Measurements from ENCODE around the gene UNC50.
"Not testable (repeated sequence)": the region's sequence is repeated elsewhere in the genome, so short reads cannot be mapped to it uniquely, and the experiment has no call there.

Gene UNC50

DNA sequence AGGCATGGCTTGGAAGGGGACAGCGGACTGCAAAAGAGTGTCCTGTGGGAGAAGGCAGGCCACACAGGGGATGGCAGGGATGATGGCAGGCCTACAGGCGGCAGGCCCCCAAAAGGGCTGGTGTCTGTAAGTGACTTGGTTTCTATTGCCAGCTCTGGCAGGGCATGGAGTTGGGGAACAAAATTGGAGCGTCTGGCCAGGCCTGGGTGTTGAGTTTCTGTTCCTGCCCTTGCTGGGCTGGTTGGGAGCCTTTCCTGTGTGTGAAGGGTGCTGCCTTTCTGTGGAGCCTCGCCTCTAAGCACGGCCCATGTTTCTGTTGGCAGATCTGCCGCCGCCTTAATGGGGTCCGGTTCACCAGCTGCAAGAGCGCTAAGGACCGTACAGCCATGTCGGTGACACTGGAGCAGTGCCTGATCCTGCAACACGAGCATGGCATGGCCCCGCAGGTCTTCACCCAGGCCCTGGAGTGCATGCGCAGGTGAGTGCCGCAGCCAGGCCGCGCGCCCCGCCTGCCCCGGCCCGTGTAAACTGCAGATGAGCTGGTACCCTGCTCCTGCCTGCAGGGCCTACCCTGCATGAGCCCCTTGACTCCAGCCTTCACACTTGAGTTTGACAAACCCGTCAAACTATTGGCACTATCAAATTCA lies 31.6 kb upstream of the UNC50 start:
- no peak for DNase-seq (ENCODE audit: low read depth in 2 of 3, low spot score in 2 of 3)

DNA sequence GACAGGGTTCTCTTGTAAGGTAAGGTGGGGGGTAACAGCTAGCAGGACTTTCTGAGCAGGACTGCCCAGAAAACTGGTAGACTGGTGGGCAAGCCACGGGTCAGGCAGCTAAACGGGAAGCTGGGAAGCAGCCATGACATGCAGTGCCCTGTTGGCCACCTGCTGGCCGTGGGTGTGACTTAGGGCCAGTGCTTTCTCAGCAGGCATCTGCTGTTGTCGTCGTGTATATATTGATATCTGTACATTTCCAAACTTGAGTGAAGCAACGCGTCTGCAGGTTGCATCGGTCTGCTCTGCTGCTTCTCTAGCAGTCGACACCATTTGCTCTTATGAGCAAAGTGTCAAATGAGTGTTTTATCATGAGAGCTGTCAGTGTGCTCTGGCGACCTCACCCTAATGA lies 31.1 kb upstream of the UNC50 start:
- DNase-seq (ENCODE audit: low read depth in 2 of 3, low spot score in 2 of 3) = no peak

DNA sequence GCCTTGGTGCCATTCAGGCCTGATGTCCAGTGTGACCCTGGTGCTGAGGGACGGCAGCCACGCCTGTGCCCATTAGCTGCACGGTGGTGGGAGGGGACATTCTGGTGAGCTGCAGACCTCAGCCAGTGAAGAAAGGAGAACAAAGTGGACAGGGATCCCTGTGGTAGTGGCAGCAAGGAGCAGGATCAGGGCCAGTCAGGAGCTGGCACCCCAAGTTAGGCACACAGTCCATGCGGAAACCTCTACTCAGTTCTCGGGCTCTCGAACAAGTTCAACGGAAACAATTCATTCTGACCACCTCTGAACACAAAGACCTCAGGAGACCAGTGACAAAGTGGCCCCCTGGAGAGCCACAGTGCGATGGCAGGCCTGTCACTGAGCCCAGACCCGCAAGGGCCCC lies 30.2 kb upstream of the UNC50 start:
- no peak for DNase-seq (ENCODE audit: low read depth in 2 of 3, low spot score in 2 of 3)

DNA sequence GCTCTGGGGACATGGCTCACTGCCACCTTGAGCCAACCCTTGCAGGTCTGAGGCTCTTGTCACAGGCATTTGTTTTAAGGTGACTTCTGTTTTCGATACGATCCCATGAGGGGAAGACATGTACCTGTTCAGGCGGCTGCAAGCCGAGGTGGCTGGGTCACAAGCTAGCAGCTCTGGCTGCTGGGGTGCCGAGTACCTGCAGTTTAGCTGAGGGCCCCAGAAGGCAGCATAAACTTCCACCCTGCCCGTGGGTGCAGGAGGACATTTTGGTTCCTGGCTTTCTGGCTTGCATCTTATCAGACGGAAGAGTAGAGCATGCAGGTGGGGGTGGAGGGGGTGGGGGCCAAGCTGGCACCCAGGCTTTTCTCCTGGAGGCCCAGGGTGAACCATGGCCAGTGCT lies 28.5 kb upstream of the UNC50 start:
- DNase-seq (ENCODE audit: low read depth in 2 of 3, low spot score in 2 of 3) = no peak

DNA sequence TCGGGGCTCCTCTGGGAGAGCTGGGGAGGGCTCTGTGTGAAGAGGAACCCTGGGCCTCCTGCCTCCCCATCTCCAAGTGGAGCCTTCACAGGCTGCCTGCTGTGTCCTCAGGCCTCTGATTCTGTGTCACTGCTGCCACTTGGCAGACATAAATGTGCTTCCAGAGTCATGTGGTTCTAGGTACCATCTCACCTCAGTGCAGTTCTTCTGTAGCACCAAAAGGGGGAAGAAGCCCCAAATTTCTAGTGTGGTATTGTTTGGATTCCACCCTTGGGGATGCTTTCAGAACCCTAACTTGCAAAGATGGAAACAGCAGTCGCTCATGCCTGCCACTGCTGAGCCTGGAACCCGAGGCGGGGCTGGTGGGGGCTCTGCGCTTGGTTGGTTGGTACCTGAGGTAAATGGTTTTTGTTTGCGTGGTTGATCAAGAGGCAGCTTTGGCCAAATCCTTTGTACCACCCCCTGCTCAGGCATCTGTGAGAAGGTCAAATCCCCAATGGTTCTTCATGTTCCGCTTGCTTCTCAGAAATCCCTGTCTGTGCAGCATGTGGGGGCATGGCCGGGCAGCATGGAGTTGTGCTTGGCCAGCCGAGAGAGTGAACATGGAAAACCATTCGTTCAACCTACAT lies 27.6 kb upstream of the UNC50 start:
- no peak for DNase-seq (ENCODE audit: low read depth in 2 of 3, low spot score in 2 of 3)

DNA sequence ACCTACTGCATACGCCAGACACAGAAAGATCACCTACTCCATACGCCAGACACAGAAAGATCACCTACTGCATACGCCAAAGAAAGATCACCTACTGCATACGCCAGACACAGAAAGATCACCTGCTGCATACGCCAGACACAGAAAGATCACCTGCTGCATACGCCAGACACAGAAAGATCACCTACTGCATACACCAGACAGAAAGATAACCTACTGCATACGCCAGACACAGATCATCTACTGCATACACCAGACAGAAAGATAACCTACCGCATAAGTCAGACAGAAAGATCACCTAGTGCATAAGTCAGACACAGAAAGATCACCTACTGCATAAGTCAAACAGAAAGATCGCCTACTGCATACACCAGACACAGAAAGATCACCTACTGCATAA lies 25.9 kb upstream of the UNC50 start:
- no peak for DNase-seq (ENCODE audit: low read depth in 2 of 3, low spot score in 2 of 3)

DNA sequence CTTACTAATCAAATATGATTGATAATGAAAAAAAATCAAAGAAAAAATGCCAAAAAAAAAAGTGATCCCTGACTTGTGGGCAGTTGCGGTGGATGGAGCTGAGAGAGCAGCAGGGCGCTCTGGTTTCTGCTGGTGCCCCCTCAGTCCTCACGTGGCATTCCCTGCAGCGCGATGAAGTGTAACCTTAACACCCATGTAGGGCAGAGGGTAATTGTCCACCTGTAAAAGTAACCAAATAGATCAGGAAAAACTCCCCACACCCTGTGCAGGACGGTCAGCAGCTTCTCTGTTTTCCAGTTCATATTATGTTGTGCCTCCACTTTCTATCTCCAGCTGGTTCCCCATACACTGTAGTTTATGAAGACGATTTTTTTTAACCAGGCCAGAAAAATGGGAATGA lies 25.1 kb upstream of the UNC50 start:
- DNase-seq (ENCODE audit: low read depth in 2 of 3, low spot score in 2 of 3) = no peak

DNA sequence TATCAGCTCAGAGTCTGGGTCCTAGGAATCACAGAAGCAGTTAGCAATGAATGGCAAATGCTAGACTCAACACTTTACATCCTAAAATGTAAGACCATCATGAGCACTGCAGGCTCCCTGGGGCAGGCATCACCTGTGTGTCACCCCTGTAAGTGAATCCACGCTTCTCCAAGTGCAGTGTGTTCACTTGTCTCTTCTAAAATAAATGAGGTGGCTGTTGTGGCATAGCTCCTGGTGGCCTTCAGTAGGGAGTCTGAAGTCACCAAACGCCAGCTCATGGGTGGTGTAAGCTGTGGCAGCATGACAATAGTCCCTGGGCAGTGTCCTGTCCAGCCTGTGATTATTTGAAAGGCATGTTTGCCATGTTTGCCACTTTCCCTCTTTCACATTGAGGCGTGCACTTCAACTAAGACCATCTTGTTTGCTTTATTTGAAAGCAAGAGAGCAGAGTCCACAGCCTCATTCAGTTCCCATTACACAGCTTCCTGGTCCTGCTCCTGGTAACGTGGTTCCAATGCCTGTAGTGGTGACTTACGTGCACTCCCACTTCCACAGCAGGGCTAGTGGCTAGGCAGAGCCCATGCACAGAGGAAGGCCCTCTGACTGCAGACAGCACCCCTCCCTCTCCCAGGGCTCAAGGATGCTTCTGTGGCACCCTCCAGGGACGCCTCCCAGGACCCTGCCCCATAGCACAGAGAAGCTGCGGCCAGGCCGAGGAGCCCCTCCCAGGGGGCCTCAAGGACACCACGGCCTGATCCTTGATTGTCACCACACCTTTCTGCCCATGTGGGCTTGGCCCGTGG lies 24.4 kb upstream of the UNC50 start:
- DNase-seq (ENCODE audit: low read depth in 2 of 3, low spot score in 2 of 3) = no peak

DNA sequence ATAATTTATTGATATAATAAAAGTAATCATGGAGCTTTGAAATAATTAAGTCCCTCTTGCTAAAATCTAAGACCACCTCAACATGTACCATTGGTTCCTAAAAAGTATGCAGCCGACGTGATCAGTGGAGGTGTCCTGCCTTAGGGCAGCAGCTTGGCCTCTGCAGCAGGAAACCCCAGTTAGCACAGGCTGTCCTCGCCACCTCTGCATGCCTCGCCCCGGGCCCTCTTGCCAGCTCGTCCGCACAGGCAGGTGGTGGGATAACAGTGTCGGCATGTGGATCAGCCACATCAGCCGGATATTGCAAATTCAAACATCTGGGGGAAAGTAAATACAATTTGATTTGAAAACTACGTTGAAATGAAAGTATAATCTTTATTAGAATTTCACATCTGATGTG lies 23.0 kb upstream of the UNC50 start:
- no peak for DNase-seq (ENCODE audit: low read depth in 2 of 3, low spot score in 2 of 3)

DNA sequence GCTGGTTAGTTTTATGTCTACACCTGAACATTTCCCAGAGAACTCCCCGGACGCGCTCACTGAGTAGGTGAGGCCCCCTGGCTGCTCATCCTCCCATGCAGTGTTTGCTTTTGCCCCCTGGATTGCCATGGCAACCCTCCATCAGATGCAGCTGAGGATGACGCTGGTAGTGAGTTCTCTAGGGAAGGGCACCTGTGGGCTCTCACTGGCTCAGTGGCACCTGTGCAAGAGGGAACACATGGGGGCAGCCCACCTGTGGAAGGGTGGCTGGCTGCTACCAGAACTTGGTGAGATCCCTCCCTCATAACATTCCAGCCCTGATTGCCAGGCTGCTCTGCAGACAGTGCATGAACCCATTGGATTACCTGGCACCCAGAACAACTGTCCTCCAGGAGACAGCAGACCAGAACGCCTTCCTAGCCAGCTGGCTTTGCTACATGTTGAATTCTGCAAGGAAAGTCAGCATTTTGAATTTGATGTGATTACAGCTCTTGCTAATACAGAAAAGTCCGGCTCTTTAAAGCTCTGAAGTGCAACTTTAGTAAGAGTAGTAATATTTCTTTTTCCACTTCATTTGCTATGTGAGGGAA lies 21.7 kb upstream of the UNC50 start:
- no peak for DNase-seq (ENCODE audit: low read depth in 2 of 3, low spot score in 2 of 3)

DNA sequence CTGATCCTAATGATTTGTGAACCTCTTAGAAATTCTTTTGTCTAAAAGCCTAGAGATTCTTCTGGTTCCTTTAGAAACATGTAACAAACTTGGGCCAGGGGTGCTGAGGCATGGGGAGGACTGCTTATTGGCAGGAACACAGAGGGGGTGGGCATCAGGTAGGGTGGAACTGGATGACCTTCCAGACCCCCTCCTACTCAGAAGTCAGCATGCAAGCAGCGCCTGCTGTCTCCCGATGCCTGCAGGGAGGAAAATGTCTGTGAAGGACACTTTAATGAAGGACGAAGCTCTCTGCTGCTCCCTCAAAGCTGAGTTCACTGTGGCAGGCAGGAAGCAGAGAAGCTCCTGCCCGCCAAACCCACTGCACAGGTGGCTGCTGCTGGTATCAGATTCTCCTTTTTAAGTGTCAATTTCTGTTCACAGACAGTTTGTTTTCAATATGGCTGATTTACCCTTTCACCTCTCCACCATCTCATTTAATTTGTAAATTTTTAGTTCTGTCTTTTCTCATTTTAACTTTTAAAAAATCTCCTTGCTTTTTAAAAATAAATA lies 19.4 kb upstream of the UNC50 start:
- no peak for DNase-seq (ENCODE audit: low read depth in 2 of 3, low spot score in 2 of 3)

DNA sequence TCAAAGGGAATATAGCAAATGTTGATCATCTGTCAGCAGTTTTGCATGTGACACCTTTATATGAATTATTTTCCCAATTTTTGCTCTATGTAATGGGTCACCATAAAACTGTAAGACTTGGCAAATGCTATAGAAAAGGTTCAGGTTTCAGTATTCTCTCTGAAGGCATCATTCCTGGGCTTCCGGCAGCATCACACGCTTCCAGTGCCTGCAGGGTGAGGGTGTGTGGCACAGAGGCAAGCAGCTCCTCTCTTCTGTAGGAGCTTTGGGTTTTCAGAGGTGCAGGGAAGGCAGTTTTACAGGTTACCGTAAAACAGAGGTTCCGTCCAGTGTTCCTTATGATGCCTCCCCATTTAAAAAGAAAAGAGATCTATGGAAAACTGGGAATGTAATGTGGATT lies 18.9 kb upstream of the UNC50 start:
- DNase-seq (ENCODE audit: low read depth in 2 of 3, low spot score in 2 of 3) = no peak

DNA sequence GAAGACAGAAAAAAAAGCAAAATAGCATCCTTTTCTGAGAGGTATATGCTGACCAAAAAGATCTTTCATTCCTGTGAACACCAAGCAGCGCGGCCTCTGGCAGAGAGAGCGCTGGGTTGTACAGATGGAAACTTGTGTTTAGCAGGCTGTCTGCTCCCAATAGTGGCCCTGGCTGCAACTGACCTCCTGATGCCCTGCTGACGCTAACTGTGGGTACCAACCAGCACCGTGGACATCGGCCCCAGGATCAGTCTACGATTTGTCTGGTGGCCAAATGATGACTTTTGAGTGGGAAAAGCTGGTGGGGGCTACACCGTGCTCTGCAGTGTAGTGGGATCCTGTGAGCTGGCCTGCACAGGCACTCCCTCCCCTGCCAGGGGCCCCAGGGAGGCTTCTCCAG lies 15.8 kb upstream of the UNC50 start:
- no peak for DNase-seq (ENCODE audit: low read depth in 2 of 3, low spot score in 2 of 3)

DNA sequence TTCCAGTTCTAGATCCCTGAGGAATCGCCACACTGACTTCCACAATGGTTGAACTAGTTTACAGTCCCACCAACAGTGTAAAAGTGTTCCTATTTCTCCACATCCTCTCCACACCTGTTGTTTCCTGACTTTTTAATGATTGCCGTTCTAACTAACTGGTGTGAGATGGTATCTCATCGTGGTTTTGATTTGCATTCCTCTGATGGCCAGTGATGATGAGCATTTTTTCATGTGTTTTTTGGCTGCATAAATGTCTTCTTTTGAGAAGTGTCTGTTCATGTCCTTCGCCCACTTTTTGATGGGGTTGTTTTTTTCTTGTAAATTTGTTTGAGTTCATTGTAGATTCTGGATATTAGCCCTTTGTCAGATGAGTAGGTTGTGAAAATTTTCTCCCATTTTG lies 13.7 kb upstream of the UNC50 start:
- DNase-seq (ENCODE audit: low read depth in 2 of 3, low spot score in 2 of 3) = not testable (repeated sequence)

DNA sequence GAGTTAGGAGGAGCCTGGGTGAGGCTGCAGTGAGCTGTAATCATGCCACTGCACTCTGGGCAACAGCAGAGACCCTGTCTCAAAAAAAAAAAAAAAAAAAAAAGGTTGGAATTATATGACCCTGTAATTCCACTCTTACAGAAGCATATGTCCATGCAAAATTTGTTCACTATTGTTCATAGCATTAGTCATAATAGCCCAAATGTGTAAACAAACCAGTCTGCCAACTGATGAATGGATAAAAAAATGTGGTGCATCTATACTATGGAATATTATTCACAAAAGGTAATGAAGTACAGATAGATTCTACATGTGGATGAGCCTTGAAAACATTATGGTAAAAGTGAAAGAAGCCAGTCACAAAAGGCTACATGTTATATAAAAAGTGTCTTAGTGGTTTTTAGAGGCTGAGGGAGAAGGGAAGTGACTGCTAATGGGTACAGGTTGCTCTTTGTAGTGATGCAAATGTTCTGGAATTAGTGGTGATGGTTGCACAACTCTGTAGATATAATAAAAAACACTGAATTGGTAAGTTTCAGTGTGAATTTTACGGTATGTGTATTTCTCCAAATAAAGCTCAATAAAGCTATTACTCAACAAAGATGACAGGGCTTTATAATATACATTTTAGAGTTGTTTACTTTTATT lies 9.5 kb upstream of the UNC50 start:
- no peak for DNase-seq (ENCODE audit: low read depth in 2 of 3, low spot score in 2 of 3)

DNA sequence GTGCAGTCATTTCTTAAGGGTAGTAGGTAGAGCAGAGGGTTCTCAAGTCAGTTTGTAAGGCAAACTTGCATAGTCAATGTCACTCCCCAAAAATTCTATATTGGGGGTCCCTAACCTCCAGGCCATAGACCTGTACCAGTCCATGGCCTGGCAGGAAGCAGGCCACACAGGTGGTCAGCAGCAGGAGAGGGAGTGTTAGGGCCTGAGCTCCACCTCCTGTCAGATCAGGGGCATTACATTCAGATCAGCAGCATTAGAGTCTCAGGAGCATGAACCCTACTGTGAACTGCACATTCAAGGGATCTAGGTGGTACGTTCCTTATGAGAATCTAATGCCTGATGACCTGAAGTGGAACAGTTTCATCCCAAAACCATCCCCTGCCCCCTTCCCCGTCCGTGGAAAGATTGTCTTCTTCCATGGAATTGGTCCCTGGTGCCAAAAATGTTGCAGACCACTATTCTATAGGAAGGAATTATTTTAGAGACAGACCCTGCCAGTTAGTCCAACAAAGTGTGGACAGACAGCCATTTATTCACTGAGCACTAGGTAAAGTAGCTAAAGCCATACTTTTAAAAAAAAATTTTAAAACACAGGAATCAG lies 6.8 kb upstream of the UNC50 start:
- DNase-seq (ENCODE audit: low read depth in 2 of 3, low spot score in 2 of 3) = no peak

DNA sequence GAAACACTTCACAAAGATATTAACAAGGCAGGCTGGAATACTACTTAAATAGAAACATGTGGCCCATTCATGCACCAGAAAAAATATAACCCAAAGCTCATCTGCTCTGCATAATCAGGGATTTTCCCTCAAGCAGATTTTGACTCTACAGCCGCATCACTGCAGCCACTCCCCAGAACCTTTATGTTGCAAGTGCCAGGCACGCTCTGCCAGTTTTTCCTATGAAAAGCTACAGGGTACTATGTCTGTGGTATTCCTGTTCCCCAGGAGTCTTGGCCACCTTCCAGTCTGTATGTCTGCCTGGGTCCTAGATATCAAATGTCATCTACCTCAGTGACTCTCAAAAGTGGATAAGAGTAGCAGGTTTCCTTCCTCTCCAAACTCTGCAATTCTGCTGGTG lies 3.8 kb upstream of the UNC50 start:
- no peak for DNase-seq (ENCODE audit: low read depth in 2 of 3, low spot score in 2 of 3)

DNA sequence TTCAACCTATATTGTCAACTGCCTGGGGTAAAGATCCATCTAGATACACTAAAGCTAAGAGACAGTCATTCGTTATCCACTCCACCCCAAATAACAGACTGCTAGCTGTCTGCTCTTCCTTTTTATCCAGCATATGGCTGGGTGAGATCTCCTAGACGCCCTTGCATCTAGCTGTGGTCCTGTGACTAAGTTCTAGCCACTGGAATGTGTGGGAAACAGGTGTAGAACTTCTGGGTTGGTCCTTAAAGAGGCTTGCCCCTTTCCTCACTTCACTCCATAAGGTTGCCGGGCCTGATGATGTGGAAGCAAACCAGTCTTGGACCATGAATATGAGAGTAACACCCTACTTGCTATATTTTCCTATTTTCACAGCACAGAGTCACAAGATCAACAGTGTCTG lies 3.3 kb upstream of the UNC50 start:
- no peak for DNase-seq (ENCODE audit: low read depth in 2 of 3, low spot score in 2 of 3)

DNA sequence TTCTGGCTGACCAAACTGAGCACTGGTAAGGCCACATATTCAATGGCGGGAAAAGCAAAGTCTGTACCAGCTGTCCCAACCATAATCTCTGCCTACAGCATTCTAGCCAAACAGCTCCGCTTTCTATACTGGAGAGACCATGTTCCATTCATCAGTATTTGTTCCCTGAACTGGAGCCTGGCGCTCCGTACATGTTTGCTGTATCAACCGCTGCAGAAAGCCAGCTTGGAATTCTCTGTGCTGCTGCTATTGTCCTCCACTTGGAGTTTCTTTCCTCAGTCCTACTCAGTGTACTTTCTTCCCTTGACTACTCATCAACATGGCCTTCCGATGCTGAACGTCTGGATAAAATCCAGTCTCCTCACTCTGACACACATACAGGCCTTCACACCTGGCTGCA lies 2.0 kb upstream of the UNC50 start:
- no peak for DNase-seq (ENCODE audit: low read depth in 2 of 3, low spot score in 2 of 3)

DNA sequence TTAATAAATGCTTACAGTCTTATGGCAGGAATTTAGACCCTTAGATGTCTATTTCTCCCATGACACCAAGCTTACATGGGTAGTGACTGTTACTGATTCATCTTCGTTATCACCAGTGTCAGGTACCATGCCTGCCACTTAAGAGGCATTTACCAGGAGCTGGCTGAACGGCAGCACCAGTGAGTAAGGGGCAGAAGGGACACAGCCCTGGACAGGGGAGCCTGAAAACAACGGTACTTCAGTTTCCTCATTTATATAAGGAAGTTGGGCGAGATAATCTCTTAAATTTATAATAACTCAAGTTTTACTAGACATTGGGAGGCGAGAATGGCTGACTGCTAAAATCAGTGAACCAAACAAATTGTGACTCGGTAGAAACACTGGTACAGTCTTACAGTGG lies 1.3 kb upstream of the UNC50 start:
- no peak for DNase-seq (ENCODE audit: low read depth in 2 of 3, low spot score in 2 of 3)

DNA sequence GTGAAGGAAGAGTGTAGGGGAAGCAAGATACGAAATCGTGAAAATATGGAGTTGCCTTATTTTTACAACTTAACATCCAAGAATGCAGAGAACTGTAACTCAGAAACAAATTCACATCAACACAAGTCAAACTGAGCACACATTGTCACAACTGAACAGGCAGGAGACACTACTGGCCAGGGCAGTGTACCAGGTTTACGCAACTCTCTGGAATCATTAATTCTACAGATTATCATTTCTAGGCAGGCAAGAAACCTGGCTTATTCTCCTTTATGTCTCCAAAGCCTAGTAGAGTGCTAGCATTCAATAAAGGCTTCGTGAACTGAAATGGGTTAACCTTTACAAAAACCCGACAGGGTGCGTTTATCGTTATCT lies 661 bp upstream of the UNC50 start:
- DNase-seq (ENCODE audit: low read depth in 2 of 3, low spot score in 2 of 3) = no peak

All from activated CD8-positive, alpha-beta memory T cell treated with anti-CD3 and anti-CD28 coated beads for 48 hours (primary cell).